CD4-positive, alpha-beta T cell treated with Interleukin-10 for 1 hour (primary cell): ENCODE measurements around the gene ALOXE3.

Source experiments
- DNase-seq: peaks from one replicate; pipeline ENCODE4 v3.0.0-alpha.2; 2020

The ALOXE3 gene

GRCh38 chr17:8141741-8142140 is 23.4 kb upstream of the ALOXE3 start:
- DNase-seq: peak; percentile 15

GRCh38 chr17:8141045-8141444 is 22.7 kb upstream of the ALOXE3 start:
- peak; percentile 22 for DNase-seq

- DNase-seq: peak; percentile 21
These were observed 22.0 kb upstream of the ALOXE3 start for GRCh38 chr17:8140065-8141029.

- peak; percentile 96 for DNase-seq
These were observed 20.5 kb upstream of the ALOXE3 start for GRCh38 chr17:8138672-8139371.

- DNase-seq: no peak
These were observed 20.0 kb upstream of the ALOXE3 start for GRCh38 chr17:8138374-8138671.

- DNase-seq: peak; percentile 15
These were observed 19.5 kb upstream of the ALOXE3 start for GRCh38 chr17:8137645-8138373.

- no peak for DNase-seq
These were observed 15.6 kb upstream of the ALOXE3 start for GRCh38 chr17:8133941-8134340.

GRCh38 chr17:8133399-8133798 is 15.1 kb upstream of the ALOXE3 start:
- DNase-seq: no peak

- DNase-seq: no peak
These were observed 13.6 kb upstream of the ALOXE3 start for GRCh38 chr17:8131844-8132441.

- no peak for DNase-seq
These were observed 9.9 kb upstream of the ALOXE3 start for GRCh38 chr17:8128125-8128784.

- peak; percentile 60 for DNase-seq
These were observed 8.3 kb upstream of the ALOXE3 start for GRCh38 chr17:8126491-8127066.

GRCh38 chr17:8125947-8126490 is 7.7 kb upstream of the ALOXE3 start:
- DNase-seq: no peak

- peak; percentile 92 for DNase-seq
These were observed 7.0 kb upstream of the ALOXE3 start for GRCh38 chr17:8125154-8125946.

GRCh38 chr17:8124350-8125153 is 6.2 kb upstream of the ALOXE3 start:
- peak; percentile 25 for DNase-seq

GRCh38 chr17:8123695-8124349 is 5.5 kb upstream of the ALOXE3 start, which contains the start of gene HES7:
HES7 (minus strand) TSS chr17:8124106; CDS start chr17:8124084, 22 bp downstream.
- peak; percentile 14 for DNase-seq

GRCh38 chr17:8122924-8123694 is 4.8 kb upstream of the ALOXE3 start:
- peak; percentile 53 for DNase-seq

- DNase-seq: no peak
These were observed 4.2 kb upstream of the ALOXE3 start for GRCh38 chr17:8122422-8122923.

GRCh38 chr17:8121681-8122421 is 3.5 kb upstream of the ALOXE3 start:
- DNase-seq: peak; percentile 55
